Central memory CD8-positive, alpha-beta T cell (primary cell): ENCODE data around the gene AFM.
"Not testable (repeated sequence)": the region's sequence is repeated elsewhere in the genome, so short reads cannot be mapped to it uniquely, and the experiment has no call there.

Experiments used
- ATAC-seq: fragments of 150-1000 bp; cut with Tn5 transposase; replicated peaks from 2 replicates; pipeline ENCODE4 v1.10.0; 2022; ENCODE audit warnings: mild to moderate bottlenecking, moderate FRiP score, moderate number of reproducible peaks; ENCODE audit not compliant: poor library complexity, severe bottlenecking; ENCODE audit errors: extremely low read depth
- DNase-seq, 2 donors: peaks; one replicate each; pipeline ENCODE4 v3.0.0; 2021; ENCODE audit warnings: low spot score in 2 of 2
- H3K27ac Mint-ChIP-seq: one replicate; pipeline ENCODE4 v1.8.0; 2022; ENCODE audit warnings: low read depth, mild to moderate bottlenecking, moderate library complexity, mixed read lengths
- H3K27me3 Mint-ChIP-seq: one replicate; pipeline ENCODE4 v1.8.0; 2022; ENCODE audit warnings: mixed read lengths
- H3K36me3 Mint-ChIP-seq: one replicate; pipeline ENCODE4 v1.8.0; 2022; ENCODE audit warnings: mild to moderate bottlenecking, moderate library complexity, mixed read lengths; ENCODE audit not compliant: insufficient read depth
- H3K4me1 Mint-ChIP-seq: one replicate; pipeline ENCODE4 v1.8.0; 2022; ENCODE audit warnings: mixed read lengths
- H3K4me3 Mint-ChIP-seq: one replicate; pipeline ENCODE4 v1.8.0; 2022; ENCODE audit warnings: mild to moderate bottlenecking, moderate library complexity, mixed read lengths
- H3K9me3 Mint-ChIP-seq: one replicate; pipeline ENCODE4 v1.8.0; 2022; ENCODE audit warnings: mixed read lengths

Gene AFM

GRCh38 chr4:73528171-73528570 lies 46.6 kb downstream of the AFM start:
- Mint-ChIP-seq H3K27me3 (no peaks in the 10 kb centered on the region), H3K9me3 (no peaks in the 10 kb centered on the region), H3K36me3 (no peaks in the 10 kb centered on the region), H3K4me3 (no peak overlapping the region), H3K4me1 (no peaks in the 10 kb centered on the region), H3K27ac (no peak overlapping the region)
- DNase-seq = no peak
- no peak for ATAC-seq

- Mint-ChIP-seq H3K4me1 (no peaks in the 10 kb centered on the region), H3K27ac (no peak overlapping the region), H3K9me3 (no peaks in the 10 kb centered on the region), H3K27me3 (no peaks in the 10 kb centered on the region), H3K36me3 (no peaks in the 10 kb centered on the region), H3K4me3 (no peak overlapping the region)
- ATAC-seq (no peak), DNase-seq (no peak)
Observed at GRCh38 chr4:73533515-73534422, 52.2 kb downstream of the AFM start.

GRCh38 chr4:73538162-73538561 lies 56.6 kb downstream of the AFM start:
- Mint-ChIP-seq H3K4me1 (no peaks in the 10 kb centered on the region), H3K27me3 (no peaks in the 10 kb centered on the region), H3K27ac (no peak overlapping the region), H3K4me3 (no peak overlapping the region), H3K9me3 (no peaks in the 10 kb centered on the region), H3K36me3 (no peaks in the 10 kb centered on the region)
- DNase-seq (no peak), ATAC-seq (no peak)

- no peaks in the 10 kb centered on the region for H3K27me3 Mint-ChIP-seq
- DNase-seq = no peak
- no peak for ATAC-seq
- H3K4me1 Mint-ChIP-seq = no peaks in the 10 kb centered on the region
- H3K36me3 Mint-ChIP-seq = no peaks in the 10 kb centered on the region
- no peak overlapping the region for H3K27ac Mint-ChIP-seq
- H3K4me3 Mint-ChIP-seq = no peak overlapping the region
- no peaks in the 10 kb centered on the region for H3K9me3 Mint-ChIP-seq
Observed at GRCh38 chr4:73539386-73539785, 57.8 kb downstream of the AFM start.

- ATAC-seq (no peak), DNase-seq (no peak)
- Mint-ChIP-seq H3K4me1 (no peaks in the 10 kb centered on the region), H3K36me3 (no peaks in the 10 kb centered on the region), H3K27me3 (no peaks in the 10 kb centered on the region), H3K27ac (no peak overlapping the region), H3K9me3 (peaks cover 5% of the 10 kb centered on the region), H3K4me3 (no peak overlapping the region)
Observed at GRCh38 chr4:73540826-73541225, 59.3 kb downstream of the AFM start.

- Mint-ChIP-seq H3K4me3 (no peak overlapping the region), H3K36me3 (no peaks in the 10 kb centered on the region), H3K4me1 (no peaks in the 10 kb centered on the region), H3K27me3 (no peaks in the 10 kb centered on the region), H3K9me3 (peaks cover 6% of the 10 kb centered on the region), H3K27ac (no peak overlapping the region)
- ATAC-seq (no peak), DNase-seq (no peak)
Observed at GRCh38 chr4:73541251-73541650, 59.7 kb downstream of the AFM start.

GRCh38 chr4:73544620-73545019 lies 63.1 kb downstream of the AFM start:
- ATAC-seq = no peak
- no peaks in the 10 kb centered on the region for H3K36me3 Mint-ChIP-seq

GRCh38 chr4:73550865-73551264 lies 69.3 kb downstream of the AFM start:
- H3K4me3 Mint-ChIP-seq = not testable (repeated sequence)

More at GRCh38 chr4:73544620-73545019, 63.1 kb downstream of the AFM start:
- no peak for DNase-seq
- H3K4me1 Mint-ChIP-seq = no peaks in the 10 kb centered on the region
- no peak overlapping the region for H3K27ac Mint-ChIP-seq
- H3K27me3 Mint-ChIP-seq = no peaks in the 10 kb centered on the region
- no peak overlapping the region for H3K4me3 Mint-ChIP-seq
- peaks cover 6% of the 10 kb centered on the region for H3K9me3 Mint-ChIP-seq

More at GRCh38 chr4:73550865-73551264, 69.3 kb downstream of the AFM start:
- H3K9me3 Mint-ChIP-seq = peaks cover 12% of the 10 kb centered on the region
- not testable (repeated sequence) for H3K27me3 Mint-ChIP-seq, H3K36me3 Mint-ChIP-seq, DNase-seq, H3K27ac Mint-ChIP-seq, ATAC-seq, H3K4me1 Mint-ChIP-seq
